Measurements from ENCODE around the gene IL18RAP.

The IL18RAP gene

GRCh38 chr2:102434655-102435381 lies 11.9 kb downstream of the IL18RAP start:
- peaks cover 16% of the 10 kb centered on the region for H3K4me1 Mint-ChIP-seq
- no peaks in the 10 kb centered on the region for H3K27me3 Mint-ChIP-seq
- H3K9me3 Mint-ChIP-seq = no peaks in the 10 kb centered on the region
- H3K36me3 Mint-ChIP-seq = no peaks in the 10 kb centered on the region
- no peak overlapping the region for H3K4me3 Mint-ChIP-seq
- H3K27ac Mint-ChIP-seq = no peak overlapping the region
- ATAC-seq (ENCODE audit: low read depth) (no peak), DNase-seq (ENCODE audit: low spot score in 2 of 2) (no peak)

- H3K27me3 Mint-ChIP-seq = no peaks in the 10 kb centered on the region
- H3K4me3 Mint-ChIP-seq = peak overlapping the region; percentile 38
- H3K27ac Mint-ChIP-seq = no peak overlapping the region
- ATAC-seq (ENCODE audit: low read depth) = no peak
- DNase-seq (ENCODE audit: low spot score in 2 of 2) = no peak
- H3K36me3 Mint-ChIP-seq = no peaks in the 10 kb centered on the region
- no peaks in the 10 kb centered on the region for H3K9me3 Mint-ChIP-seq
- peaks cover 11% of the 10 kb centered on the region for H3K4me1 Mint-ChIP-seq
Observed at GRCh38 chr2:102435741-102436140, 12.8 kb downstream of the IL18RAP start.

DNA sequence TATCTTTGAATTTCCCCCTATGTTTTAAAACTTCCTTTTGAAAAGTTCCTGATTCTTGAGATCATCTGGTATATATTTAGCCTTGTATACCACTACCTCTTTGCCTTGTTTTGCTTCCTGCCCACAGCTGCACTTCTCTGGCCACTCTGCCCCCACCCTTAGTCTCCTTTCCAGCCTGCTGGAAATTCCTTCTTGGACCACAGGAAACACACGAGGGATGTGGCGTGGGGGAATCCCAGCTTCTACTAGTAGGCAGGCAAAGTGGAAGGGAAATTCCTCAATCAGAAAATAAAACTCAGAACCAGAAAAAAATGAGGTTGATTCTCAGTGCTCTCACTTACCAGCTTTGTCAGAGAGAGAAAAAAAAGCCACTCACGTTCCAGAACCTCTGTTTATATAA lies 13.4 kb downstream of the IL18RAP start:
- Mint-ChIP-seq H3K4me3 (peak overlapping the region; percentile 38), H3K27me3 (no peaks in the 10 kb centered on the region), H3K9me3 (no peaks in the 10 kb centered on the region), H3K4me1 (peaks cover 11% of the 10 kb centered on the region), H3K27ac (no peak overlapping the region), H3K36me3 (no peaks in the 10 kb centered on the region)
- no peak for DNase-seq (ENCODE audit: low spot score in 2 of 2)
- ATAC-seq (ENCODE audit: low read depth) = peak; percentile 32

GRCh38 chr2:102437122-102437521 lies 14.2 kb downstream of the IL18RAP start:
- no peak overlapping the region for H3K4me3 Mint-ChIP-seq

GRCh38 chr2:102438111-102438510 lies 15.2 kb downstream of the IL18RAP start:
- peaks cover 15% of the 10 kb centered on the region for H3K4me1 Mint-ChIP-seq
- no peak for DNase-seq (ENCODE audit: low spot score in 2 of 2)
- no peaks in the 10 kb centered on the region for H3K36me3 Mint-ChIP-seq
- H3K27me3 Mint-ChIP-seq = no peaks in the 10 kb centered on the region
- no peak overlapping the region for H3K4me3 Mint-ChIP-seq
- H3K9me3 Mint-ChIP-seq = no peaks in the 10 kb centered on the region
- H3K27ac Mint-ChIP-seq = no peak overlapping the region
- no peak for ATAC-seq (ENCODE audit: low read depth)

More at GRCh38 chr2:102437122-102437521, 14.2 kb downstream of the IL18RAP start:
- DNase-seq (ENCODE audit: low spot score in 2 of 2) (no peak), ATAC-seq (ENCODE audit: low read depth) (no peak)
- Mint-ChIP-seq H3K4me1 (peaks cover 11% of the 10 kb centered on the region), H3K27me3 (no peaks in the 10 kb centered on the region), H3K36me3 (no peaks in the 10 kb centered on the region), H3K9me3 (no peaks in the 10 kb centered on the region), H3K27ac (no peak overlapping the region)

DNA sequence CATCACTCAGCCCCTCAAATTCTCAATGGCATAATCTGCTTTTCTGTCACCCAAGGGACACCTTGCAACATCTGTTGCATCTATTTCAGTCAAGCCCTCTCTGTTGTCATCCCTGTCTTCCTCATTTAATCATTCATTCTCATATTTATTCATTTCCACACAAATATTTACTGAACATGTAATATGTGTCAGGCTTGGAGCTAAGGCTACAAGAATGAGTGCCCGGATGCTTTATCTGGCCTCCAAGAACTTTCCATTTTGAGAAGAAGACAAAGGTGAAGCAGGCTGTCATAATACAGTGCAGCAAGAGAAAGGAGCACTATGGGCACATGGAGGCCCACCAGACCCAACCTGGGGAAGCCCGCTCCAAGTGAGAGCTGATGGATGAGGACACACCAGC lies 15.6 kb downstream of the IL18RAP start:
- Mint-ChIP-seq H3K36me3 (no peaks in the 10 kb centered on the region), H3K4me3 (no peak overlapping the region), H3K9me3 (no peaks in the 10 kb centered on the region), H3K27me3 (no peaks in the 10 kb centered on the region), H3K4me1 (peaks cover 15% of the 10 kb centered on the region), H3K27ac (no peak overlapping the region)
- ATAC-seq (ENCODE audit: low read depth) = no peak
- no peak for DNase-seq (ENCODE audit: low spot score in 2 of 2)

DNA sequence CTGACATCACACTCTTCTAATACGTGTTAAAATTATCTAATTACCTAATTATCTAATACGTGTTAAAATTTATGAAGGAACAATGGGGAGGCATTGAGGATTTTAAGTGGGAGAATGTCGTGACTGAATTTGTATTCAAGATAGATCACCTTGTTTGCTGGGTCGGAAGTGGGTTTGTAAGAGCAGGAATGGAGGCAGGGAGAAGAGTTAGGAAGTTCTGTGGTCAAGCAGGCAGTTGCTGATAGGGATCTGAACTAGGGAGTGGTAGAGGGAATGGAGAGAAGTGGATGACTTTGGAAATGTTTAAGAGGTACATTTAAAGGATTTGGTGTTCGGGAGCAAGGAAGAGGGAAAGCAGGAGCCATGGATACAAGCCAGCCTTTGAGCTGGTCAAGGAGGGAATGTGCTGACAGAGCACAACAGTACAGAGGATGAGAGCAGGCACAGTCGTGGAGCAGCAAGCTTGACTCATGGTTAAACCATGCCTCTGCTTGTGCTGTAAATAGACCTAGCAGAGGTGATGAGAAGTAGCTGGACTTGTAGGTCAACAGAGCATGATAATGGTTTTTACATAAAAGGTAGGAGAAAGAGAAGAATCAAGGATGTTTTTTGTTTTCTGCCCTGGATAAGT lies 16.2 kb downstream of the IL18RAP start:
- ATAC-seq (ENCODE audit: low read depth) = no peak
- H3K36me3 Mint-ChIP-seq = no peaks in the 10 kb centered on the region
- no peak for DNase-seq (ENCODE audit: low spot score in 2 of 2)
- no peak overlapping the region for H3K4me3 Mint-ChIP-seq
- H3K27me3 Mint-ChIP-seq = no peaks in the 10 kb centered on the region
- H3K9me3 Mint-ChIP-seq = no peaks in the 10 kb centered on the region
- peaks cover 15% of the 10 kb centered on the region for H3K4me1 Mint-ChIP-seq
- H3K27ac Mint-ChIP-seq = no peak overlapping the region

- Mint-ChIP-seq H3K27ac (no peak overlapping the region), H3K4me3 (no peak overlapping the region), H3K4me1 (peaks cover 4% of the 10 kb centered on the region), H3K27me3 (no peaks in the 10 kb centered on the region), H3K9me3 (no peaks in the 10 kb centered on the region), H3K36me3 (no peaks in the 10 kb centered on the region)
- ATAC-seq (ENCODE audit: low read depth) = peak; percentile 67
- DNase-seq (ENCODE audit: low spot score in 2 of 2) = peak in 1 of 2 donors; percentile 23
Observed at GRCh38 chr2:102442967-102443828, 20.2 kb downstream of the IL18RAP start.

GRCh38 chr2:102444233-102444632 lies 21.3 kb downstream of the IL18RAP start:
- Mint-ChIP-seq H3K4me1 (peaks cover 4% of the 10 kb centered on the region), H3K27ac (no peak overlapping the region), H3K4me3 (no peak overlapping the region), H3K27me3 (no peaks in the 10 kb centered on the region), H3K9me3 (no peaks in the 10 kb centered on the region), H3K36me3 (no peaks in the 10 kb centered on the region)
- ATAC-seq (ENCODE audit: low read depth) = no peak
- DNase-seq (ENCODE audit: low spot score in 2 of 2) = no peak

- no peak overlapping the region for H3K27ac Mint-ChIP-seq
- H3K9me3 Mint-ChIP-seq = no peaks in the 10 kb centered on the region
- H3K4me1 Mint-ChIP-seq = peaks cover 4% of the 10 kb centered on the region
- DNase-seq (ENCODE audit: low spot score in 2 of 2) (no peak), ATAC-seq (ENCODE audit: low read depth) (no peak)
- no peaks in the 10 kb centered on the region for H3K36me3 Mint-ChIP-seq
- H3K4me3 Mint-ChIP-seq = no peak overlapping the region
- no peaks in the 10 kb centered on the region for H3K27me3 Mint-ChIP-seq
Observed at GRCh38 chr2:102446936-102447335, 24.0 kb downstream of the IL18RAP start.

- Mint-ChIP-seq H3K9me3 (no peaks in the 10 kb centered on the region), H3K27me3 (no peaks in the 10 kb centered on the region), H3K4me3 (no peak overlapping the region), H3K36me3 (no peaks in the 10 kb centered on the region), H3K4me1 (no peaks in the 10 kb centered on the region), H3K27ac (no peak overlapping the region)
- ATAC-seq (ENCODE audit: low read depth) = no peak
- DNase-seq (ENCODE audit: low spot score in 2 of 2) = peak; percentile 32 to 34
Observed at GRCh38 chr2:102449370-102449974, 26.5 kb downstream of the IL18RAP start.

DNA sequence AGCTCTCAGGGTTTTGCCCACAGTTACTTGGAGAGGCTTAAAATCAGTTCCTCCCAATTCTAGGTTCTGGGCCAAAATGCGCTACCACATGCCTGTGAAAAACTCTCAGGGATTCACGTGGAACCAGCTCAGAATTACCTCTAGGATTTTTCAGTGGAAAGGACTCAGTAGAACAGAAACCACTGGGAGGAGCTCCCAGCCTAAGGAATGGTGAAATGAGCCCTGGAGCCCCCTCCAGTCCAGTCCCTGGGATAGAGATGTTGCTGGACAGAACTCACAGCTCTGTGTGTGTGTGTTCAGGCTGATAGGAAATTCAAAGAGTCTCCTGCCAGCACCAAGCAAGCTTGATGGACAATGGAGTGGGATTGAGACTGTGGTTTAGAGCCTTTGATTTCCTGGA lies 29.0 kb downstream of the IL18RAP start:
- peaks cover 5% of the 10 kb centered on the region for H3K9me3 Mint-ChIP-seq
- ATAC-seq (ENCODE audit: low read depth) (no peak), DNase-seq (ENCODE audit: low spot score in 2 of 2) (no peak)
- no peak overlapping the region for H3K4me3 Mint-ChIP-seq
- no peaks in the 10 kb centered on the region for H3K4me1 Mint-ChIP-seq
- peaks cover 4% of the 10 kb centered on the region for H3K27me3 Mint-ChIP-seq
- peaks cover 5% of the 10 kb centered on the region for H3K36me3 Mint-ChIP-seq
- no peak overlapping the region for H3K27ac Mint-ChIP-seq

DNA sequence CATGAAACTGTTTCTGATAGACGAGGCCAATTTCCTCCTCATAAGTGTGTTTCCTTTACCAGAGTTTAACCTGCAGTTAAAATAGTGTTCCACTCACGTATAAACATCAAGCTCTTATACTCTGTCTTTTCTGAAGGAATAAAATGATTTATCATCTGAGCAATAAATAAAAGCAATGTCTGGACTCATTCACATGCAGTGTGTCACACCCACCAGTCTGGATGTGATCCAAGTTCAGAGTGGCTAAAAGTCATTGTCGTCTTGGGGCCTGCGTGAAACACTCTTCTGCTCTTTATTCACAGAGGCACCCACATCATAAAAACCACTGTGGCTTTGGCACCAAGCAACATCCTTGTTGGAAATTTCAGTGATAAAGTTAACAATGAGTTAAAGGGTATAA lies 30.5 kb downstream of the IL18RAP start:
- no peak for DNase-seq (ENCODE audit: low spot score in 2 of 2)
- Mint-ChIP-seq H3K27ac (no peak overlapping the region), H3K27me3 (peaks cover 4% of the 10 kb centered on the region), H3K9me3 (peaks cover 5% of the 10 kb centered on the region), H3K4me1 (no peaks in the 10 kb centered on the region), H3K36me3 (peaks cover 5% of the 10 kb centered on the region), H3K4me3 (no peak overlapping the region)
- ATAC-seq (ENCODE audit: low read depth) = no peak
